Nephron (organoid): ENCODE measurements around the gene SPR.
A peak's percentile ranks its signal among the peaks of the same experiment; 100 is the strongest.

Experiments used
- H3K27ac Mint-ChIP-seq, 3 experiments: 2 replicates each; pipeline ENCODE4 v1.8.0; 2020; ENCODE audit warnings: mixed read lengths in 3 of 3, mild to moderate bottlenecking in 2 of 3, moderate library complexity in 1 of 3
- H3K27me3 Mint-ChIP-seq: 2 replicates; pipeline ENCODE4 v1.8.0; 2021; ENCODE audit warnings: low read depth, mild to moderate bottlenecking, moderate library complexity, mixed read lengths
- H3K36me3 Mint-ChIP-seq: 2 replicates; pipeline ENCODE4 v1.8.0; 2020; ENCODE audit warnings: low read depth, mixed read lengths
- H3K4me1 Mint-ChIP-seq: 2 replicates; pipeline ENCODE4 v1.8.0; 2020; ENCODE audit warnings: mixed read lengths
- H3K4me3 Mint-ChIP-seq, 3 experiments: 2 replicates each; pipeline ENCODE4 v1.8.0; 2020; ENCODE audit warnings: mild to moderate bottlenecking in 3 of 3, mixed read lengths in 3 of 3, moderate library complexity in 2 of 3
- H3K9me3 Mint-ChIP-seq: 2 replicates; pipeline ENCODE4 v1.8.0; 2020; ENCODE audit warnings: mixed read lengths
- TF ChIP-seq, protein P1 (sequence below), 3 experiments: fragments of 200-600 bp; sonication (generic); IDR thresholded peaks; one replicate each; pipeline ENCODE4 v1.5.0; 2021; ENCODE audit warnings: antibody characterized with exemption in 3 of 3; ENCODE audit not compliant: unreplicated experiment in 3 of 3

The SPR gene

DNA sequence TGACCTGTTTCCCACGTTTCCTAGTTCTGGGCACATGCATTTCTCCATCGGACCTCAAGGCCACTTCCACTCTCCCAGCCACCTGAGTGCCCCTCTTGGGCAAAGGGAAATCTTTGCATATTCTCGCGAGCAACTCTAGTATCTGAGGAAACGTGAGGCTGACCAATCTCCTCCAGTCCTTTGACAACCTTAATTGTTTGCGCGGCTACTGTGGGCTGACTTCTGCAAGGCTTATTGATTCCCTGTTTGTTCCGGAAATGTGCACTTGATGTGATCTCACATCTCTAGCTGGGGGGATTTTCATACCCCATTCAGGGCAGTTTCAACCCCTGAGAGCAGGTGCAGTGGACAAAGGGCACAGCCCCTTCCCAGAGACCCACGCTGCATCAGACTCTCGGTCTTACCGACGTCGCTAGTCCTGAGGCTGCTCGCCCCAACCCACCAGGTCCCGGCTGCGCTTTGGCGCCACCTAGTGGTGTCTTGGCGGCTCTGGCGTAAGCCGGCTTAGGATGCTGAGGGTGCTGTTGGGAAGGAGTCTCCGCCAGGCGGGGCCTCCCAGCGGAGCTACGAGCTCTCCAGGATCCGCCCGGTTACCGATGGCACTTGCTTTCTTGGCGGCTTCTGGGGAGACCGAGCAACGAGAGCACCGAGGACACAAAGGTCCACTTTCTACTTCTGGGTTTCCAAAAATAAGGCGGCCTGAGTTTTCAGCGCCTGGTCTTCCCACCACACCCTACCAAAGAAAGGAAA, 24.8 kb upstream of the SPR start:
- peaks cover 4% of the 10 kb centered on the region for H3K4me1 Mint-ChIP-seq
- H3K36me3 Mint-ChIP-seq = no peaks in the 10 kb centered on the region
- peak overlapping the region in 2 of 3 experiments; percentile 31 to 66 for H3K4me3 Mint-ChIP-seq
- H3K27ac Mint-ChIP-seq = no peak overlapping the region
- peaks cover 69% of the 10 kb centered on the region for H3K27me3 Mint-ChIP-seq
- H3K9me3 Mint-ChIP-seq = no peaks in the 10 kb centered on the region
- TF ChIP-seq, protein P1, sequence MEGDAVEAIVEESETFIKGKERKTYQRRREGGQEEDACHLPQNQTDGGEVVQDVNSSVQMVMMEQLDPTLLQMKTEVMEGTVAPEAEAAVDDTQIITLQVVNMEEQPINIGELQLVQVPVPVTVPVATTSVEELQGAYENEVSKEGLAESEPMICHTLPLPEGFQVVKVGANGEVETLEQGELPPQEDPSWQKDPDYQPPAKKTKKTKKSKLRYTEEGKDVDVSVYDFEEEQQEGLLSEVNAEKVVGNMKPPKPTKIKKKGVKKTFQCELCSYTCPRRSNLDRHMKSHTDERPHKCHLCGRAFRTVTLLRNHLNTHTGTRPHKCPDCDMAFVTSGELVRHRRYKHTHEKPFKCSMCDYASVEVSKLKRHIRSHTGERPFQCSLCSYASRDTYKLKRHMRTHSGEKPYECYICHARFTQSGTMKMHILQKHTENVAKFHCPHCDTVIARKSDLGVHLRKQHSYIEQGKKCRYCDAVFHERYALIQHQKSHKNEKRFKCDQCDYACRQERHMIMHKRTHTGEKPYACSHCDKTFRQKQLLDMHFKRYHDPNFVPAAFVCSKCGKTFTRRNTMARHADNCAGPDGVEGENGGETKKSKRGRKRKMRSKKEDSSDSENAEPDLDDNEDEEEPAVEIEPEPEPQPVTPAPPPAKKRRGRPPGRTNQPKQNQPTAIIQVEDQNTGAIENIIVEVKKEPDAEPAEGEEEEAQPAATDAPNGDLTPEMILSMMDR (IDR thresholded peaks at IDR 0.05; ENCODE audit: unreplicated experiment in 3 of 3) = peak; percentile 95 to 99 (median 98)

DNA sequence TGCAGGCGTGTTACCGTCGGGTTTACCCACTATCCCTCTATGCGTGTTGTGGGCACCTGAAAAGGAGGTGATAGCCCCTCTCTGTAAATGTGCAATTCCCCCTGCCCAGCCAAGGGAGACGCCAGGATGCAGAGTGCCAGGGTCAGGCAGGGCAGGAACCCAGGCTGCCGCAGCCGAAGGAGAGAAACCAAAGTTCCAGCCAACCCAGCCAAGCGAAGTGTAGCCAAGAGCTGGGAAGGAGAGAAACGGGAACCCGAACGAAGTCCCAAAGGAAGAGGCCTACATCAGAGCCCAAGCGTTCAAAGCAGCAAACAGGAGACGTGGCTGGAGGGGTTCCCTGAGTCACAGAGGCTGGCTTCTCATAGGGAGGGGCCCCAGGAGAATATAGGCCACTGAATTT, 24.2 kb upstream of the SPR start:
- peaks cover 4% of the 10 kb centered on the region for H3K4me1 Mint-ChIP-seq
- H3K9me3 Mint-ChIP-seq = no peaks in the 10 kb centered on the region
- no peak overlapping the region for H3K27ac Mint-ChIP-seq
- no peaks in the 10 kb centered on the region for H3K36me3 Mint-ChIP-seq
- peak overlapping the region in 1 of 3 experiments; percentile 31 for H3K4me3 Mint-ChIP-seq
- H3K27me3 Mint-ChIP-seq = peaks cover 65% of the 10 kb centered on the region
- TF ChIP-seq, protein P1 (IDR thresholded peaks at IDR 0.05; ENCODE audit: unreplicated experiment in 3 of 3) = no peak

DNA sequence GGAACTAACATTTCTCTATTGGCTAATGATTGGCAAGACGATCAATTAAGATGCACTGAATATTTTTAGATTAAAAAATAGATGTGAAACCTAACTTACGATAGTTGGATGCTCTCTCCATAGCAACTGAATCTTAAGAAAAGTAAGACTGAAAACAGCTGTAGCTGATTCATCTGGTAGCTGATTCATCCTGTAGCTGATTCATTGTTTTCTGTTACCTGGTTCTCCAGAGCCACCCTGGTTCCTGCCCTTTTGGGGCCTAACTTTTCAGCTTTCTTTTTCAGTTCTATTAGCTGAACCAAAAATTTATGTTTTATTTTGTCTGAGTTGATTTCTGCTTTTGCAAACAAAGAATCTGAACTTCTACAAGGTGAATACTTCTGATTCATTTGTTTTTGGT, 22.7 kb upstream of the SPR start:
- no peaks in the 10 kb centered on the region for H3K36me3 Mint-ChIP-seq
- no peak overlapping the region for H3K27ac Mint-ChIP-seq
- peaks cover 4% of the 10 kb centered on the region for H3K4me1 Mint-ChIP-seq
- H3K4me3 Mint-ChIP-seq = no peak overlapping the region
- H3K27me3 Mint-ChIP-seq = peaks cover 67% of the 10 kb centered on the region
- TF ChIP-seq, protein P1 (IDR thresholded peaks at IDR 0.05; ENCODE audit: unreplicated experiment in 3 of 3) = no peak
- H3K9me3 Mint-ChIP-seq = no peaks in the 10 kb centered on the region

DNA sequence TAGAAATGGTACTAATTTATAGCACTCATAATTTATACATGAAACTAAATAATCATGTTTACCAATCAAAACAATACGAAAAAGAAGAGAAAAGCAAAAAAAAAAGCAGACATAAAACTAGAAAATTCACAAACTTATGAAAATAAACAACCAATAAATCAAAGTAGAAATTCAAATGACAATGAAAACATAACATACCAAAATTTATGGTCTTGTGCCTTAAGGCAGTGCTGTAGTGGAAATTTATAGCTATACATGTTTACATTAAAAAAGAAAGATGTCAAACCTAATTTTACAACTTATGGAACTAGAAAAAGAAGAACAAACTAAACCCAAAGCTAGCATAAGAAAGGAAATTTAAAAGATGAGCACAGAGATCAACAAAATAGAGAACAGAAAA, 16.1 kb upstream of the SPR start:
- no peak overlapping the region for H3K4me3 Mint-ChIP-seq
- no peaks in the 10 kb centered on the region for H3K36me3 Mint-ChIP-seq
- peaks cover 4% of the 10 kb centered on the region for H3K9me3 Mint-ChIP-seq
- peaks cover 30% of the 10 kb centered on the region for H3K27me3 Mint-ChIP-seq
- H3K4me1 Mint-ChIP-seq = no peaks in the 10 kb centered on the region
- TF ChIP-seq, protein P1 (IDR thresholded peaks at IDR 0.05; ENCODE audit: unreplicated experiment in 3 of 3) = no peak
- no peak overlapping the region for H3K27ac Mint-ChIP-seq

DNA sequence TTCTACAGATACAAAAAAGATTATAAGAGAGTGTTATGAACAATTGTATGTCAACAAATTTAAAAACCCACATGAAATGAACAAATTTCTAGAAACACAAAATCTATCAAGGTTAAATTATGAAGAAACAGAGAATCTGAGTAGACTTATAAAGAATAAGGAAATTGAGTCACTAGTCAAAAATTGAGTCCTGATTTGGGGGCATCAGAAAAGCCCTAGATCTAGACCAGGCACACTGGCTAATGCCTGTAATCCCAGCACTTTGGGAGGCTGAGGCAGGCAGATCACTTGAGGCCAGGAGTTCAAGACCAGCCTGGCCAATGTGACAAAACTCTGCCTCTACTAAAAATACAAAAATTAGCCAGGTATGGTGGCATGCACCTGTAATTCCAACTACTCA, 15.3 kb upstream of the SPR start:
- H3K4me3 Mint-ChIP-seq = no peak overlapping the region
- TF ChIP-seq, protein P1 (IDR thresholded peaks at IDR 0.05; ENCODE audit: unreplicated experiment in 3 of 3) = no peak
- no peak overlapping the region for H3K27ac Mint-ChIP-seq

More for the DNA sequence above, 15.3 kb upstream of the SPR start:
- Mint-ChIP-seq H3K36me3 (no peaks in the 10 kb centered on the region), H3K27me3 (peaks cover 24% of the 10 kb centered on the region), H3K4me1 (no peaks in the 10 kb centered on the region), H3K9me3 (peaks cover 4% of the 10 kb centered on the region)
